Stromal cell of bone marrow (primary cell): Measurements from ENCODE around the gene NUFIP2.
"Not testable (repeated sequence)": the region's sequence is repeated elsewhere in the genome, so short reads cannot be mapped to it uniquely, and the experiment has no call there.

ENCODE experiments used
- DNase-seq: peaks from one replicate; pipeline ENCODE4 v3.0.0-alpha.2; 2012; ENCODE audit warnings: low read depth

Gene NUFIP2

DNA sequence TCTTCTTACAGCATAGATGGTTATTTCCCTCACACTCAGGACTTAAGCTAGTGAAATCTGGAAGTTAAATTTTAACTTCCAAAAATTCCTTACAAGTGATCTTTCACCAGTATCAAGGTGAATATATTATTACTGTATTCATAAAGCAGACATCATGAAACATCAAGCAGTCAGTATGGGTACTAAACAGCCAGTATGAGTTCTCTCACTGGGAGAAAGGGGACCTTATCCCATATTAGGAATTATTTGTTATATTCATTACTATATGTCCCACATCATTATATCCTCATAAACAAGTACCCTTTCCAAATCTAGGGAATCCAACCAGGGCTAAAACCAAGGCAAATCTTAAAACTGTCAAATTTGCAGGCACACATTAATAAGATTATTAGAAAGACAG lies 15.3 kb downstream of the NUFIP2 start:
- DNase-seq = no peak

GRCh38 chr17:29273924-29274323 lies 20.0 kb downstream of the NUFIP2 start:
- DNase-seq = no peak

GRCh38 chr17:29271980-29272379 lies 22.0 kb downstream of the NUFIP2 start:
- not testable (repeated sequence) for DNase-seq

GRCh38 chr17:29263916-29264315 lies 30.0 kb downstream of the NUFIP2 start:
- no peak for DNase-seq

GRCh38 chr17:29257756-29258155 lies 36.2 kb downstream of the NUFIP2 start:
- no peak for DNase-seq

GRCh38 chr17:29256735-29257466 lies 37.0 kb downstream of the NUFIP2 start:
- DNase-seq = peak; percentile 31

GRCh38 chr17:29255926-29256522 lies 37.9 kb downstream of the NUFIP2 start:
- DNase-seq = no peak

DNA sequence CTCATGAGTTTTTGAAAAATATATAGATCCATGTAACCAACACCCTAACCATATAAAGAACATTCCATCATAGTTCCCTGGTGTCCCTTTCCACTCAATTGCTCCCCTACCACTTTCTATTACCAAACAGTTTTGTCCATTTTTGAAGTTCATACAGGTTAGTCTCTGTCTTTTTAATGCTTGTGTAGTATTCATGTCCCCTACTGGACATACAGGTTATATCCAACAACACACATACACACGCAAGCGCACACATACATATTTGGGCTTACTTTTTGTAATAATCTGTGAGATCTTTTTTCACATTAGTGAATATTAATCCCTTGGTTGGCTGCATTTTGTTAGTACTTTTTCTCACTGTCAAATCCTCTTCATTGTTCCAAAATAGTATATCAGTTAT lies 40.9 kb downstream of the NUFIP2 start:
- DNase-seq = no peak

- no peak for DNase-seq
Measured at GRCh38 chr17:29252101-29252791, 41.7 kb downstream of the NUFIP2 start.

- DNase-seq = no peak
Measured at GRCh38 chr17:29251184-29251583, 42.8 kb downstream of the NUFIP2 start.

GRCh38 chr17:29250666-29251065 lies 43.3 kb downstream of the NUFIP2 start:
- DNase-seq = peak; percentile 34

DNA sequence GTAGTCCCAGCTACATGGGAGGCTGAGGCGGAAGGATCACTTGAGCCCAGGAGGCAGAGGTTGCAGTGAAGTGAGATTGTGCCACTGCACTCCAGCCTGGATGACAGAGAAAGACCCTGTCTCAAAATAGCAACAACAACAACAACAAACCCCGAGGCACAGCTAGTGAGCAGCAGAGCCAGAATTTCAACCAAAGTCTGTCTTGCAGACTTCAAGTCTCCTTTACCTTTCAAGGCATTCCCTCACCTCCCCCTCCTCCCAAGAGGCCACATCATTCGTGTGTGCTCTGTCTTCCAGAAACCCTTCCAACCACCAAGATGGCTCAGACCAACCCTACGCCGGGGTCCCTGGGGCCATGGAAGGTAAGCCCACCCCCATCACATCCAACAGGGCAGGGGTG lies 45.1 kb downstream of the NUFIP2 start:
- DNase-seq = no peak

DNA sequence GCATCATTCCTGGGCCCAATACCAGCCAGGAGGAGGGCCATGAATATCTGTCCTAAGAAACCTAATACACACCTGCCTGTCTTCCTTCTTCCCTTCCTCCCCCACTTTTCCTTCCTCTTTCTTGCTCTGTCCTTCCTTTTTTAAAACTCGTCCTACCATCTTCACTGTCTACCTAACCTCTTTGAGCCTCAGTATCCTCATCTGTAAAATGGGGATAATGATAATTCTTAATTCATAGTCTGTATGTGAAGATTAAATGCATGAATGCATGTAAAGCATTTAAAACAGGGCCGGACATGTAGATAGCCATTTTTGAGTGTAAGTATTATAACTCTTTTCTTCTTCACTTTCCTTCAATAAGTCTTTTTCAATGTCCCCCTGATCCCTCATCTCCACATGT lies 46.7 kb downstream of the NUFIP2 start:
- no peak for DNase-seq

GRCh38 chr17:29246628-29247027 lies 47.3 kb downstream of the NUFIP2 start, which contains the start of gene CRYBA1:
CRYBA1 (plus strand) TSS chr17:29246859; CDS start chr17:29246864, 5 bp downstream.
- DNase-seq = no peak

DNA sequence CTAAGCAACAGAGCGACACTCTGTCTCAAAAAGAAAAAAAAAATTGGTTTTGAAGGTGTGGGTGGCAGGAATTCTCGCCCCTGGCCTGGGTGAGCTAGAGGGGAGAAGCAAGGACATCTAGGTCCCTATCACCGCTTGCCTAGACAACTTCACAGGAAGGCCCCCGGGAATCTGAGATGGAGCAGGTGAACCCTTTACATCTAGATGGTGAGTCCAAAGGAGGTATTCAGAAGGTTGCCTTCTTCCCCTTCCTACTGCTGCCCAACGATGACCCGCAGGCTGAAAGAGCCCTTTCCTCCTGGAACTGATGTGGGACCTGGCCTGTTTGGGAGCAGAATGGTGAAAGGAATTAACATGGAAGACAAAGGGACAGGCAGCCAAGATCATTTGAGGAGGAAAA lies 48.5 kb downstream of the NUFIP2 start:
- no peak for DNase-seq

DNA sequence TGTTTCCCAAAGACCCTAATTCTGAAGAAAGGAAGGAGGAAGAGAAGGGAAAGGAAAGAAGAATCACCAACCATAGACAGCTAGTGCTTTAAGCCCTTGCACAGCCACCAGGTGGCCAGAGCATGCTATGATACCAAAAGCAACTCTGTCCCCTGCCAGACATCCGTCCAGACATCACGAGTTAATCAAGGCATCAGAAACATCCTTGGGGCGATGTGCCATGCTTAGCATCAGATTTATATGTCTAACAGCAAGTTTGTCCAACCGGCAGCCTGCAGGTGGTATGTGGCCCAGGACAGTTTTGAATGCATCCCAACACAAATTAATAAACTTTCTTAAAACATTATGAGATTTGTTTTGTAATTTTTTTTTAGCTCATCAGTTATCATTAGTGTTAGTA lies 50.2 kb downstream of the NUFIP2 start:
- no peak for DNase-seq

DNA sequence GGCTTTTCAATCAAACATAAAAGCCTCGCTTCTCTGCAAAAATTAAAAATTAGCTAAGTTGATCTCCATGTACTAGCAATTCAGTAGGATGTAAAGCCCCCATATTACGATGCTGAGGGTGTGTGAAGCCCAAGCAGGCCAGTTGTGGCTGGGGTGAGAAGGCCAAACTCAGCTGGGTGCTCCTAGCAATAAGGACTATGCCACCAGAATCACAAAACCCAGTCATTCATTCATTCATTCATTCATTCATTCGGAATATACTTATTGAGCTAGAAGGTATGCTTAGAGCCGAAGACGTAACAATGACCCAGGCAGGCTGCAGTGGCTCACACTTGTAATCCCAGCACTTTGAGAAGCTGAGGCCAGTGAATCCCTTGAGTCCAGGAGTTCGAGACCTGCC lies 51.2 kb downstream of the NUFIP2 start:
- no peak for DNase-seq

DNA sequence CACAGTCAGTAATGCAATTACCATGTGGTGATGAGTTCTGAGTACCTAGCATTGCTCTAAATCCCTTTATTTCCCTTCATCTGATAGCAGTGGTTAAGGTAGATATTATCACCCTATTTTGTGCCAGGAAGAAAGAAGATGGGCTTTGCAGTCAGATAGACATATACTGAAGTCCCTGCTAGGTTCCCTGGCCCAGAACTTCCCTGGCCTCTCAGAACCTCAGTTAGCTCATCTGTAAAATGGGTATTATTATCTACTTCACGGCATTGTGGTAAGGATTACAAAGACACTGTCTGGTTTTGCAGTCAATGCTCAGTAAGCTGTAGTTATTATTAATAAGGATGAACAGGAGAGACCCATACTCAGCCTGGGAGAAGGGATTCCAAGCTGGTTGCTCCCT lies 51.9 kb downstream of the NUFIP2 start:
- no peak for DNase-seq

GRCh38 chr17:29240968-29241963 lies 52.7 kb downstream of the NUFIP2 start:
- DNase-seq = peak; percentile 93

DNA sequence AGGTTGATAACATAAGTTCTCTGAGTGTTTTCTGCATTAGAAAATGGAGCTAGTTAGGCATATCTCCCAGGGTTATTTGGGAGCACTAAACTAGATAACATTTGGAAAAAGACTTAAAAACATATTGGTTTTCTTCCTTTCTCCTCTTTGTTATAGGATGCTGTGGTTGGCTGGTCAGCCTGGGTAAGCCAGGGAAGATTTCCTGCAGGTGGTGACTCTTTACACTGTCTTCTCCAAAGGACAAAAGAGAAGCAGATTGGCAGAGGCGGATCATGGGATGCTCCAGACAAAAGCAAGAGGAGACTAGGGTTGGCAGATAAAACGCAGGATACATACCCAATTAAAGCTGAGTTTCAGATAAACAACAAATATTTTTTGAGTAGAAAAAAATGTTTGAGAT lies 53.5 kb downstream of the NUFIP2 start:
- no peak for DNase-seq

GRCh38 chr17:29238133-29238850 lies 55.7 kb downstream of the NUFIP2 start:
- DNase-seq = peak; percentile 58
